Esophagus muscularis mucosa (tissue), 4 donors: ENCODE measurements around the gene ZNF750. TPM values are rescaled to one million over a fixed set of nuclear protein-coding genes. Genes with fewer than 3 reads are reported as not detected.

Experiments used
- DNase-seq: peaks from one replicate; pipeline ENCODE4 v3.0.0-alpha.2; 2017; ENCODE audit errors: extremely low spot score
- H3K27ac ChIP-seq, 4 donors: fragments of 200-600 bp; sonication (generic); replicated peaks in 1 of 4; 1 replicate in 3 of 4; 2 replicates in 1 of 4; pipeline ENCODE4 v1.5.1; 2016 to 2019; ENCODE audit warnings: mild to moderate bottlenecking in 1 of 4
- H3K27me3 ChIP-seq, 4 donors: fragments of 200-600 bp; sonication (generic); one replicate each; pipeline versions ENCODE4 v1.5.1 to v1.6.0; 2016 to 2019
- H3K36me3 ChIP-seq, 4 donors: fragments of 200-600 bp; sonication (generic); one replicate each; pipeline ENCODE4 v1.5.1; 2016 to 2019
- H3K4me1 ChIP-seq, 4 donors: fragments of 200-600 bp; sonication (generic); one replicate each; pipeline ENCODE4 v1.5.1; 2016 to 2019
- H3K4me3 ChIP-seq, 4 donors: fragments of 200-600 bp; sonication (generic); 1 replicate in 2 of 4; 2 replicates in 2 of 4; pipeline ENCODE4 v1.5.1; 2016 to 2019; ENCODE audit warnings: mild to moderate bottlenecking in 4 of 4, moderate library complexity in 1 of 4
- H3K9me3 ChIP-seq, 4 donors: fragments of 200-600 bp; sonication (generic); 1 replicate in 3 of 4; 2 replicates in 1 of 4; pipeline ENCODE4 v1.5.1; 2016 to 2019
- CTCF ChIP-seq, 3 experiments: fragments of 200-600 bp in 2 of 3; fragments of 450-650 bp in 1 of 3; sonication (generic) in 2 of 3; IDR thresholded peaks; one replicate each; pipeline ENCODE4 v1.5.1; 2017 to 2019; ENCODE audit warnings: antibody characterized with exemption in 3 of 3, mild to moderate bottlenecking in 2 of 3, moderate library complexity in 1 of 3
- EP300 ChIP-seq: sonication (generic); formaldehyde crosslinking; IDR thresholded peaks from one replicate; pipeline ENCODE4 v1.6.1; 2017; ENCODE audit warnings: antibody characterized with exemption
- POLR2A ChIP-seq: fragments of 450-650 bp; IDR thresholded peaks from one replicate; pipeline ENCODE4 v1.6.1; 2017; ENCODE audit warnings: antibody characterized with exemption, moderate library complexity, mild to moderate bottlenecking, low read depth
- POLR2AphosphoS5 ChIP-seq, 2 donors: sonication (generic); formaldehyde crosslinking; IDR thresholded peaks; one replicate each; pipeline ENCODE4 v1.6.1; 2017; ENCODE audit warnings: antibody characterized with exemption in 2 of 2
- WGBS: methylation state at CpG from one replicate; pipeline ENCODE4 v1.1.5; 2018; 5-methylcytosine and 5-hydroxymethylcytosine counted together
- intact Hi-C: fragments of 100-400 bp; cut with DNase I; formaldehyde crosslinking; loops from one replicate; pipeline ENCODE4 v1.15.1; 2023
- total RNA-seq, 4 donors: library from RNA; depleted of rRNA; stranded (reverse); fragments of >200 nt; gene quantifications; one replicate each; pipeline versions ENCODE4 v1.1.0 to v1.2.1, GENCODE V29; 2016

ZNF750 gene
- total RNA-seq, 4 donors from 2014 or later, result not detected

GRCh38 chr17:82856361-82856760 is 16.5 kb upstream of the ZNF750 start:
- Histone ChIP-seq H3K4me3 (no peak overlapping the region), H3K27ac (no peak overlapping the region), H3K4me1 (peaks cover 8 to 22% (median 14%) of the 10 kb centered on the region in 4 donors), H3K9me3 (no peaks in the 10 kb centered on the region), H3K27me3 (no peaks in the 10 kb centered on the region), H3K36me3 (peaks cover 0 to 25% (median 10%) of the 10 kb centered on the region in 4 donors)
- intact Hi-C loops, result no loop called here
- no peak for TF ChIP-seq POLR2A
- no peak for DNase-seq
- 89% methylated on average over 14 of the region's 15 CpGs for WGBS

- no peak for DNase-seq
- Histone ChIP-seq H3K27me3 (no peaks in the 10 kb centered on the region), H3K9me3 (no peaks in the 10 kb centered on the region), H3K36me3 (peaks cover 0 to 25% (median 12%) of the 10 kb centered on the region in 4 donors), H3K4me1 (peaks cover 2 to 6% (median 4%) of the 10 kb centered on the region in 4 donors), H3K27ac (no peak overlapping the region), H3K4me3 (no peak overlapping the region)
- WGBS, result 98% methylated on average over 11 of the region's 11 CpGs
- intact Hi-C loops, result no loop called here
- TF ChIP-seq POLR2AphosphoS5 (IDR thresholded peaks at IDR 0.05), result no peak
- no peak for TF ChIP-seq CTCF (IDR thresholded peaks at IDR 0.05)
- no peak for TF ChIP-seq EP300
- no peak for TF ChIP-seq POLR2A
Measured at GRCh38 chr17:82854226-82854625, 14.4 kb upstream of the ZNF750 start.

GRCh38 chr17:82851381-82851780 is 11.6 kb upstream of the ZNF750 start:
- no peak for DNase-seq
- no peak for TF ChIP-seq POLR2A
- Histone ChIP-seq H3K27me3 (no peaks in the 10 kb centered on the region), H3K4me3 (no peak overlapping the region), H3K9me3 (no peaks in the 10 kb centered on the region), H3K36me3 (peaks cover 0 to 25% (median 14%) of the 10 kb centered on the region in 4 donors), H3K4me1 (peaks cover under 1 to 13% (median 4%) of the 10 kb centered on the region in 4 donors), H3K27ac (no peak overlapping the region)
- WGBS, result 88% methylated on average over 12 of the region's 12 CpGs
- intact Hi-C loops, result no loop called here

GRCh38 chr17:82849076-82849945 is 9.5 kb upstream of the ZNF750 start:
- no peaks in the 10 kb centered on the region for H3K27me3 ChIP-seq
- no peaks in the 10 kb centered on the region for H3K9me3 ChIP-seq
- intact Hi-C loops, result no loop called here
- peaks cover 0 to 28% (median 11%) of the 10 kb centered on the region in 4 donors for H3K36me3 ChIP-seq
- H3K27ac ChIP-seq, result no peak overlapping the region
- no peak for DNase-seq
- no peak overlapping the region for H3K4me3 ChIP-seq
- WGBS, result 84% methylated on average over 25 of the region's 33 CpGs
- no peak for TF ChIP-seq POLR2AphosphoS5 (IDR thresholded peaks at IDR 0.05)
- TF ChIP-seq EP300, result no peak
- no peak for TF ChIP-seq CTCF (IDR thresholded peaks at IDR 0.05)
- no peak for TF ChIP-seq POLR2A
- H3K4me1 ChIP-seq, result peaks cover 3 to 15% (median 4%) of the 10 kb centered on the region in 4 donors

- DNase-seq, result no peak
- Histone ChIP-seq H3K9me3 (no peaks in the 10 kb centered on the region), H3K36me3 (peaks cover 0 to 23% (median 7%) of the 10 kb centered on the region in 4 donors), H3K27me3 (no peaks in the 10 kb centered on the region), H3K4me3 (peak overlapping the region; percentile 25 to 46 (median 27)), H3K4me1 (peaks cover 3 to 15% (median 4%) of the 10 kb centered on the region in 4 donors), H3K27ac (peak overlapping the region; percentile 31 to 48 (median 44))
- no peak for TF ChIP-seq EP300
- TF ChIP-seq POLR2AphosphoS5 (IDR thresholded peaks at IDR 0.05), result no peak
- no peak for TF ChIP-seq POLR2A
- TF ChIP-seq CTCF (IDR thresholded peaks at IDR 0.05), result no peak
- intact Hi-C loops, result no loop called here
- WGBS, result 82% methylated on average over 23 of the region's 23 CpGs
Measured at GRCh38 chr17:82848022-82848592, 8.3 kb upstream of the ZNF750 start.
